Neural cell (in vitro differentiated cells): ENCODE results near the gene TBC1D10A. TPM values are rescaled to one million over a fixed set of nuclear protein-coding genes. Genes with fewer than 3 reads are reported as not detected.

Source experiments
- H2AFZ ChIP-seq: fragments of 200-600, 300-800 bp; sonication (generic), shearing (Covaris generic); 2 replicates; pipeline ENCODE4 v1.6.0; 2014; ENCODE audit warnings: low read depth, mild to moderate bottlenecking, antibody characterized with exemption, low read length, moderate library complexity
- H3F3A ChIP-seq: fragments of 200-600 bp; shearing (Covaris generic); 2 replicates; pipeline ENCODE4 v1.6.1; 2016; ENCODE audit warnings: mild to moderate bottlenecking, moderate library complexity, mixed read lengths, antibody characterized with exemption, low read length; ENCODE audit not compliant: insufficient read depth, poor library complexity, severe bottlenecking
- H3K27ac ChIP-seq: fragments of 200-600, 300-800 bp; sonication (generic), shearing (Covaris generic); 2 replicates; pipeline ENCODE4 v1.5.1; 2014; ENCODE audit warnings: mild to moderate bottlenecking, low read length, moderate library complexity
- H3K27me3 ChIP-seq: fragments of 300-800, 200-600 bp; sonication (generic), shearing (Covaris generic); 2 replicates; pipeline ENCODE4 v1.6.0; 2014; ENCODE audit warnings: mild to moderate bottlenecking, low read depth, low read length, moderate library complexity; ENCODE audit not compliant: insufficient read depth
- H3K36me3 ChIP-seq: fragments of 300-800, 200-600 bp; sonication (generic), shearing (Covaris generic); 2 replicates; pipeline ENCODE4 v1.5.1; 2014; ENCODE audit warnings: mild to moderate bottlenecking, antibody characterized with exemption, low read length, moderate library complexity; ENCODE audit not compliant: insufficient read depth
- H3K4me2 ChIP-seq: fragments of 300-800, 200-600 bp; sonication (generic), shearing (Covaris generic); 2 replicates; pipeline ENCODE4 v1.6.0; 2014; ENCODE audit warnings: mild to moderate bottlenecking, low read length
- H3K4me3 ChIP-seq: fragments of 300-800, 200-600 bp; sonication (generic), shearing (Covaris generic); 2 replicates; pipeline ENCODE4 v1.5.1; 2014; ENCODE audit warnings: mild to moderate bottlenecking, low read length, moderate library complexity
- H3K79me2 ChIP-seq: fragments of 200-600 bp; shearing (Covaris generic); replicated peaks from 2 replicates; pipeline ENCODE4 v1.6.0; 2014; ENCODE audit warnings: mild to moderate bottlenecking, low read length, moderate library complexity; ENCODE audit not compliant: insufficient read depth
- H3K9ac ChIP-seq: fragments of 300-800, 200-600 bp; sonication (generic), shearing (Covaris generic); 2 replicates; pipeline ENCODE4 v1.6.1; 2016; ENCODE audit warnings: mild to moderate bottlenecking, low read length, mixed read lengths
- H3K9me2 ChIP-seq: fragments of 200-600 bp; shearing (Covaris generic); 2 replicates; pipeline ENCODE4 v1.6.1; 2016; ENCODE audit warnings: mild to moderate bottlenecking, low read length, mixed read lengths; ENCODE audit not compliant: insufficient read depth
- H3K9me3 ChIP-seq: fragments of 200-600, 300-800 bp; sonication (generic), shearing (Covaris generic); 2 replicates; pipeline ENCODE4 v1.6.1; 2016; ENCODE audit warnings: mild to moderate bottlenecking, mixed run types, low read length, moderate library complexity, mixed read lengths
- H4K20me1 ChIP-seq: fragments of 200-600 bp; shearing (Covaris generic); 2 replicates; pipeline ENCODE4 v1.6.1; 2016; ENCODE audit warnings: mild to moderate bottlenecking, mixed run types; ENCODE audit not compliant: insufficient read depth
- EP300 ChIP-seq: fragments of 450-650 bp; conservative IDR thresholded peaks from 2 replicates; pipeline ENCODE4 v1.6.1; 2014; ENCODE audit warnings: antibody characterized with exemption, mild to moderate bottlenecking, moderate library complexity; ENCODE audit not compliant: poor library complexity, severe bottlenecking
- EZH2 ChIP-seq: fragments of 200-600, 300-800 bp; shearing (Covaris generic), sonication (generic); IDR thresholded peaks from 2 replicates; pipeline ENCODE4 v1.6.1; 2014; ENCODE audit warnings: antibody characterized with exemption, low read length, borderline replicate concordance, mild to moderate bottlenecking; ENCODE audit not compliant: insufficient read depth, poor library complexity, severe bottlenecking
- MXI1 ChIP-seq: fragments of 450-650 bp; conservative IDR thresholded peaks from 2 replicates; pipeline ENCODE4 v1.6.1; 2014; ENCODE audit warnings: antibody characterized with exemption, mild to moderate bottlenecking; ENCODE audit not compliant: poor library complexity, severe bottlenecking
- POLR2AphosphoS5 ChIP-seq: IDR thresholded peaks from 2 replicates; pipeline ENCODE4 v1.6.1; 2012
- RAD21 ChIP-seq: fragments of 450-650 bp; conservative IDR thresholded peaks from 2 replicates; pipeline ENCODE4 v1.6.1; 2014; ENCODE audit warnings: antibody characterized with exemption, mild to moderate bottlenecking, moderate library complexity
- SMC3 ChIP-seq: fragments of 450-650 bp; conservative IDR thresholded peaks from 2 replicates; pipeline ENCODE4 v1.6.1; 2014; ENCODE audit warnings: antibody characterized with exemption, mild to moderate bottlenecking, moderate library complexity; ENCODE audit not compliant: poor library complexity
- TAF1 ChIP-seq: IDR thresholded peaks from 2 replicates; pipeline ENCODE4 v1.6.1; 2012; ENCODE audit warnings: low read depth
- polyA plus RNA-seq: library from polyadenylated mRNA; depleted of rRNA; stranded (reverse); fragments of >200 nt; gene quantifications from 2 replicates; pipeline ENCODE4 v1.2.3, GENCODE V29; 2014
- TF ChIP-seq, protein P1 (sequence below): fragments of 450-650 bp; IDR thresholded peaks from 2 replicates; pipeline ENCODE4 v1.5.1; 2014; ENCODE audit warnings: antibody characterized with exemption, mild to moderate bottlenecking, moderate library complexity; ENCODE audit not compliant: poor library complexity, severe bottlenecking
- TF ChIP-seq, protein P2 (sequence below): IDR thresholded peaks from 2 replicates; pipeline ENCODE4 v1.6.1; 2012; ENCODE audit warnings: borderline replicate concordance

The TBC1D10A gene
- polyA plus RNA-seq, 1 donor from 2014 or later, result 11.9 TPM

DNA sequence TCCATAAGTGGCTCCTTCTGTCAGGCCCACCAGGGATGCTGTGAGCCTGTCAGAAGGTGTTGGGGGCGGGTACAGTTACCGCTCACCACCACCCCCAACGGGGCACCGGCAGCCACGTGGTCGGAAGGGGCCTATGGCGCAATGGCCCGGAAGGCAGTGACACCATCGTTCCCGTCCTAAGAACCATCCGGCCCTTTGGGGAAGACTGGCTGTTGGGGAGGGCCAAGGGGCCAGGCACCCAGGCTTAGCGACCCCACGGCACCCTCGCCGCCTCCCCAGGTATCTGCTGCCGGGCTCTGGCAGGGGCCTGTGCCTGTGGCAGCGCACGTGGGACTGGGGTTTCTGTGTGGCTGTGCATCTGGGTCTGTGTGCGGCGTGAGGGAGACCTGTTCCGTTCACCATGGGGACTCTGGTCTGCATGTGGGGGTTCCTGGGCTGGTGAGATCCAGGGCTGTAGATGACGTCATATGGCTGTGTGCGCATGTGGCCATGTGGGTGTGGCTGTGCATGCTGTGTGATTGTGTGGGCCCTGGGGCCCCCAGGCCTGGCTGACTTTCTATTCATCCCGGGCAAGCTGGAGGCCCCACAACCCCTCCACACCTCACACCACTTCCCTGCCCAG lies 60.8 kb downstream of the TBC1D10A start:
- Histone ChIP-seq H3K9me2 (no peaks in the 10 kb centered on the region), H2AFZ (no peak overlapping the region), H3K4me3 (no peak overlapping the region), H3K79me2 (no peaks in the 10 kb centered on the region), H3K36me3 (no peaks in the 10 kb centered on the region), H3K27ac (no peak overlapping the region), H3K9me3 (no peaks in the 10 kb centered on the region), H3K27me3 (no peaks in the 10 kb centered on the region), H4K20me1 (no peaks in the 10 kb centered on the region), H3F3A (no peaks in the 10 kb centered on the region), H3K4me2 (no peak overlapping the region), H3K9ac (no peak overlapping the region)
- TF ChIP-seq, protein P1, sequence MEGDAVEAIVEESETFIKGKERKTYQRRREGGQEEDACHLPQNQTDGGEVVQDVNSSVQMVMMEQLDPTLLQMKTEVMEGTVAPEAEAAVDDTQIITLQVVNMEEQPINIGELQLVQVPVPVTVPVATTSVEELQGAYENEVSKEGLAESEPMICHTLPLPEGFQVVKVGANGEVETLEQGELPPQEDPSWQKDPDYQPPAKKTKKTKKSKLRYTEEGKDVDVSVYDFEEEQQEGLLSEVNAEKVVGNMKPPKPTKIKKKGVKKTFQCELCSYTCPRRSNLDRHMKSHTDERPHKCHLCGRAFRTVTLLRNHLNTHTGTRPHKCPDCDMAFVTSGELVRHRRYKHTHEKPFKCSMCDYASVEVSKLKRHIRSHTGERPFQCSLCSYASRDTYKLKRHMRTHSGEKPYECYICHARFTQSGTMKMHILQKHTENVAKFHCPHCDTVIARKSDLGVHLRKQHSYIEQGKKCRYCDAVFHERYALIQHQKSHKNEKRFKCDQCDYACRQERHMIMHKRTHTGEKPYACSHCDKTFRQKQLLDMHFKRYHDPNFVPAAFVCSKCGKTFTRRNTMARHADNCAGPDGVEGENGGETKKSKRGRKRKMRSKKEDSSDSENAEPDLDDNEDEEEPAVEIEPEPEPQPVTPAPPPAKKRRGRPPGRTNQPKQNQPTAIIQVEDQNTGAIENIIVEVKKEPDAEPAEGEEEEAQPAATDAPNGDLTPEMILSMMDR, result no peak
- TF ChIP-seq EP300, result no peak
- TF ChIP-seq POLR2AphosphoS5, result no peak
- TF ChIP-seq, protein P2, sequence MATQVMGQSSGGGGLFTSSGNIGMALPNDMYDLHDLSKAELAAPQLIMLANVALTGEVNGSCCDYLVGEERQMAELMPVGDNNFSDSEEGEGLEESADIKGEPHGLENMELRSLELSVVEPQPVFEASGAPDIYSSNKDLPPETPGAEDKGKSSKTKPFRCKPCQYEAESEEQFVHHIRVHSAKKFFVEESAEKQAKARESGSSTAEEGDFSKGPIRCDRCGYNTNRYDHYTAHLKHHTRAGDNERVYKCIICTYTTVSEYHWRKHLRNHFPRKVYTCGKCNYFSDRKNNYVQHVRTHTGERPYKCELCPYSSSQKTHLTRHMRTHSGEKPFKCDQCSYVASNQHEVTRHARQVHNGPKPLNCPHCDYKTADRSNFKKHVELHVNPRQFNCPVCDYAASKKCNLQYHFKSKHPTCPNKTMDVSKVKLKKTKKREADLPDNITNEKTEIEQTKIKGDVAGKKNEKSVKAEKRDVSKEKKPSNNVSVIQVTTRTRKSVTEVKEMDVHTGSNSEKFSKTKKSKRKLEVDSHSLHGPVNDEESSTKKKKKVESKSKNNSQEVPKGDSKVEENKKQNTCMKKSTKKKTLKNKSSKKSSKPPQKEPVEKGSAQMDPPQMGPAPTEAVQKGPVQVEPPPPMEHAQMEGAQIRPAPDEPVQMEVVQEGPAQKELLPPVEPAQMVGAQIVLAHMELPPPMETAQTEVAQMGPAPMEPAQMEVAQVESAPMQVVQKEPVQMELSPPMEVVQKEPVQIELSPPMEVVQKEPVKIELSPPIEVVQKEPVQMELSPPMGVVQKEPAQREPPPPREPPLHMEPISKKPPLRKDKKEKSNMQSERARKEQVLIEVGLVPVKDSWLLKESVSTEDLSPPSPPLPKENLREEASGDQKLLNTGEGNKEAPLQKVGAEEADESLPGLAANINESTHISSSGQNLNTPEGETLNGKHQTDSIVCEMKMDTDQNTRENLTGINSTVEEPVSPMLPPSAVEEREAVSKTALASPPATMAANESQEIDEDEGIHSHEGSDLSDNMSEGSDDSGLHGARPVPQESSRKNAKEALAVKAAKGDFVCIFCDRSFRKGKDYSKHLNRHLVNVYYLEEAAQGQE, result no peak
- TF ChIP-seq TAF1, result no peak
- no peak for TF ChIP-seq RAD21
- TF ChIP-seq EZH2, result no peak

- Histone ChIP-seq H4K20me1 (no peaks in the 10 kb centered on the region), H3K79me2 (no peaks in the 10 kb centered on the region), H2AFZ (no peak overlapping the region), H3K4me3 (no peak overlapping the region), H3K27me3 (no peaks in the 10 kb centered on the region), H3K9me2 (no peaks in the 10 kb centered on the region), H3K9me3 (no peaks in the 10 kb centered on the region), H3K36me3 (no peaks in the 10 kb centered on the region), H3K27ac (no peak overlapping the region), H3K4me2 (no peak overlapping the region), H3F3A (no peaks in the 10 kb centered on the region), H3K9ac (no peak overlapping the region)
- TF ChIP-seq POLR2AphosphoS5 (no peak), SMC3 (no peak), EZH2 (no peak), RAD21 (no peak), EP300 (no peak), MXI1 (no peak), TAF1 (no peak)
- TF ChIP-seq, protein P2, result no peak
- TF ChIP-seq, protein P1, result no peak
Observed at GRCh38 chr22:30265131-30265720, 61.5 kb downstream of the TBC1D10A start.
